HG03039 (cell line): ENCODE measurements around the gene BRD3OS.

Experiments used
- ATAC-seq: cut with Tn5 transposase; IDR thresholded peaks from one replicate; pipeline ENCODE4 v1.9.1; 2021; ENCODE audit warnings: mild to moderate bottlenecking, moderate library complexity; ENCODE audit not compliant: unreplicated experiment

The BRD3OS gene

GRCh38 chr9:134049772-134050588 lies 24.7 kb downstream of the BRD3OS start:
- no peak for ATAC-seq

- no peak for ATAC-seq
Measured at GRCh38 chr9:134050726-134051125, 25.4 kb downstream of the BRD3OS start.

DNA sequence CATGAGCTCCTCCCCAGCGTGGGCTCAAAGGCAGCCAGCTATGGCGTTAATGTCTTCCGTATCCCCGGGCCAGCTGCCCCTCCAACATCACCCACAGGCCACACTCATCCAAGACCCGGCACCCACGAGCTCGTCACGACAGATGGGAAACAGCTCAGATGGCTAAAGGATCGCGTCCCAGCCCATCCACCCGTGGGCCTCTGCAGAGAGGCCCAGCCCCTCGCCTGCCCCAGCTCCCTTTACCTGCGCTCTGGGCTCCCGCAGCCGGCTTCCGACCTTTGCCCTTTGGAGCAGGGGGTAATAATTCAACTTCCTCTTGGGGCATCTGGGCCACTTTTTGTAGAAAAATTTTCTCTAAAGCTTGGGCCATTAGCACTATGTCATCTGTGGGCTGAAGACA lies 26.0 kb downstream of the BRD3OS start:
- ATAC-seq: no peak

- ATAC-seq: no peak
Measured at GRCh38 chr9:134052491-134052890, 27.2 kb downstream of the BRD3OS start.

DNA sequence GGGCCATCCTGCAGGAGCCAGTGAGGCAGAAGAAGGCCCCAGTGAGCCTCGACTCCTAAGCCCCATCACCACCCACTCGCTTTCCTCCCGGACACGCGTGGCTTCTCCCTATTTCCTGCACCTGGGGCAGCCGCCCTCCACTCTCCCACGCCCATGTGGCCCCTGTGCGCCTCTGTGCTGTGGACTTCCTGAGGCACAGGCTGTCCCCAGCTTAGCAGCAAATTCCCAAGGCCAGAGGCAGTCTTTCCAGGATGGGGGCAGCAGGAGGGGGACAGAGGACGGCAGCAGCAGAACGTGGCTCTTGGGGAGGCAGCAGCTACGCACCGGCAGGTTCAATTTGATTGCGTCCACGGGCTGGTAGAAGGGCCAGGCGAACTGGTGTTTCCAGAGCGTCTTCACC lies 27.7 kb downstream of the BRD3OS start:
- no peak for ATAC-seq

- no peak for ATAC-seq
Measured at GRCh38 chr9:134053401-134053871, 28.2 kb downstream of the BRD3OS start.

DNA sequence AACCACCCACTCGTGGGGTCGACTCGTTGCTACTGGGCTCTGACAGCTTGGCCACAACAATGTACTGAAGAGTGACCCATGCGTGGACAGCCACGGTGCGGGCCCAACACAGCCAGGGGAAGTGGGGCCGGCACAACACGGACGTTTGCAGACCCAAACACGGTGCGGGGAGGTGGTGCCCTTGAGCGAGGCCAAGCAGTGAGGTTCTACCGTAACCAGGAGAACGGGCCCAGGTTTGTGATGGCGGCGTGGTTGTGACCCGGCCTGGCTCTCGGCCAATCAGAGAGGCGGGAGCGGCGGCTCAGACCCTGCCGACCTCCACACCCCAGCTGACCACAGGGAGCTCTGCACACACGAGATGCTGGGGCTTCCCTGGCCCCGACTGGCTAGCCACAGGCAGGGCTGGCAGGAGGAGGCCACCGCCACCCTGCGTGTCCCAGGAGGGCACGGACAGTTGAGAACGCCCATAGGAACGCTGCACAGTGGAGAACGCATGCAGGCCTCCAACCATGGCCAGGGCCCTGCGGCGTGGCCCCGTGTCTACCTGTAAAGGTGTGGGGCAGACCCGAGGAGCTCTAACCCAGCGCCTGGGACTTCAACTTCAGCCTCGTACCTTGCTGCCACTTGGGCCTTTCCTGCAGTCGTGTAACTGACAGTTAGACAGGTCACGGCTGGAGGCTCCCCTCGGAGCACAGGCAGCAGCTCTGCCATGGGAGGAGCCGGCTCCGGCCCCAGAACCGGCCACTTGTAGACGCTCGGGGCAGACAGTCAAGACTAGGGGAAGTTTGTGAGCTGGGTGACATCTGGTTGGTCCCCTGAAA lies 28.9 kb downstream of the BRD3OS start:
- ATAC-seq: no peak

GRCh38 chr9:134054891-134055811 lies 29.9 kb downstream of the BRD3OS start:
- ATAC-seq: no peak

DNA sequence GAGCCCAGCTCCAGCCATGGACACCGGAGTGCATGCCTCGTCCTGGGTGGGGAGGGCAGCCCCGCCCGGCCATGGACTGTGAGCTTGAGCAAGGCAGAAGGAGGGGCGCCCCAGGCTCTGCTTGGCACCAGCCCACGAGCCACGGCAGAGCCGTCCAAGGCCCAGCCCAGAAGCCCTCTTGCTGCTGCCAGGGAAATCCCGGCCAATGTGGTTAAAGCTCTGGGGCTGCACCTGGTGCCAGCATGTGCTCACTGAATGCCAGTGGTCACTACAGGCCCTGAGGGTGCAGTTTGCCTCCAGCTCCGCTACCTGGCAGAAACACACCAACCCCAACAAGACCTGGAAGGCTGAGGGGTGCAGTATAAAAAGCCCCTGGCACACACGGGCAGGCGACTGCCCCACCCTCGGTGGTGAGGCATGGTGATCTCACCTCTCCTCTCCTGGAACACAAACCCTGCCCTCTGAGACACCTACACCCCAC lies 30.7 kb downstream of the BRD3OS start:
- ATAC-seq: no peak

GRCh38 chr9:134056483-134057306 lies 31.4 kb downstream of the BRD3OS start:
- ATAC-seq: no peak

- no peak for ATAC-seq
Measured at GRCh38 chr9:134057307-134057657, 32.0 kb downstream of the BRD3OS start.

GRCh38 chr9:134057751-134058701 lies 32.7 kb downstream of the BRD3OS start:
- ATAC-seq: no peak

- no peak for ATAC-seq
Measured at GRCh38 chr9:134058716-134059115, 33.4 kb downstream of the BRD3OS start.

GRCh38 chr9:134059188-134059641 lies 33.9 kb downstream of the BRD3OS start:
- no peak for ATAC-seq

DNA sequence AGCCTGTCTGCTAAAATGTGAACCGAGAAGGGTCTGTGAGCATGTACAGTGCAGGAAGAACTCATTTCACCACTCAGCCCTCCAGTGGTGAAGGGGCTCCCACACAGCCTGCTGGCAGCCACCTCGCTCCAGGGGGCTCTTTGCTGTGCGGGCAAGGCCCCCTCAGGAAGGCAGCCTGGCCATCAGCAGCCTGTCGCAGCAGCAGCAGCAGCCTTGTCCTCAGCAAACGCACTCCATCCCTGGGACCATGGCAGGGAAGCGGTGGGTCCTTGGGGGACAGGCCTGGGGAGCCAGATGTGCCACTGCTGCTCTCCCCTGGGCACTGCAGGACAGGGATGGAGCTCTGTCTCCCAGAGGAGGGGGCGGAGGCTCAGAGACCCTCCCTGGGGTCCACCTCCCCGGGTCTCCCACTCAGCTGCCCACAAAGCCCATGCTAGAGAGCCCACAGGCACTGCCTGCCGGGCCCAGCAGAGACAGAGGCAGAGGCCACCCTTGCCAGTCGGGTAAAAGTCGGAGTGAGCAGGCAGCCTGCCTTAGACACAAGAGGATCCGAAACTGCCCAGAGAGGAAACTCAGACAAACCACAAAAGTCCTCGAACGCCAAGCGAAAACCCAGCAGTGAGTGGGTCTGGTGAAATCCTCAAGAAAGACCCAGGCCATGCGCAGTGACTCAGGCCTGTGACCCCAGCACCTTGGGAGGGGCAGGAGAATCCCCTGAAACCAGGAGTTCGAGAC lies 34.5 kb downstream of the BRD3OS start:
- ATAC-seq: no peak

DNA sequence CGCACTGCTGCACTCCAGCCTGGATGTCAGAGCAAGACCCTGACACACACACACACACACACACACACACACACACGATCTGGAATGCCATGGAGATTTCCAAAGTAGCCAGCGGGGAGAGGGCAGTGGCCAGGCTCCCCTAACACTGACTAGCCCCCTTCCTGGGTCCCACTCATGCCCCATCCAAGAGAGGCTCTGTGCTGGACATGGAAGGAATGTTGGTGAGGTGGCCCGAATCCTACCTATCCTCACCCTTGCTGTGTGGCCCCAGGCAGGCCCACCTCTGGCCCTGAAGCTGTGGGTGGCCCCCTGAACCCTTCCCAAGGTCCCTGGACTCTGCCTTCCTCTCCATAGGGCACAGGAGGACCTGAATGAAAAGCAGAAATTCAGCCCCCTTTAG lies 35.3 kb downstream of the BRD3OS start:
- no peak for ATAC-seq

GRCh38 chr9:134061019-134061687 lies 35.9 kb downstream of the BRD3OS start:
- no peak for ATAC-seq
